Occipital lobe (tissue), 2 donors: ENCODE measurements around the gene VWA3B. TPM values are rescaled to one million over a fixed set of nuclear protein-coding genes. Genes with fewer than 3 reads are reported as not detected.
"Not testable (repeated sequence)": the region's sequence is repeated elsewhere in the genome, so short reads cannot be mapped to it uniquely, and the experiment has no call there.

Source experiments
- DNase-seq: peaks from one replicate; lab custom pipeline; 2025; lab: John Stamatoyannopoulos, UW
- total RNA-seq: library from RNA; depleted of rRNA; stranded (reverse); fragments of >200 nt; gene quantifications from one replicate; pipeline ENCODE4 v1.2.3, GENCODE V29; 2014

The VWA3B gene
- total RNA-seq, 1 donor from 2014 or later, result 0.31 TPM

DNA sequence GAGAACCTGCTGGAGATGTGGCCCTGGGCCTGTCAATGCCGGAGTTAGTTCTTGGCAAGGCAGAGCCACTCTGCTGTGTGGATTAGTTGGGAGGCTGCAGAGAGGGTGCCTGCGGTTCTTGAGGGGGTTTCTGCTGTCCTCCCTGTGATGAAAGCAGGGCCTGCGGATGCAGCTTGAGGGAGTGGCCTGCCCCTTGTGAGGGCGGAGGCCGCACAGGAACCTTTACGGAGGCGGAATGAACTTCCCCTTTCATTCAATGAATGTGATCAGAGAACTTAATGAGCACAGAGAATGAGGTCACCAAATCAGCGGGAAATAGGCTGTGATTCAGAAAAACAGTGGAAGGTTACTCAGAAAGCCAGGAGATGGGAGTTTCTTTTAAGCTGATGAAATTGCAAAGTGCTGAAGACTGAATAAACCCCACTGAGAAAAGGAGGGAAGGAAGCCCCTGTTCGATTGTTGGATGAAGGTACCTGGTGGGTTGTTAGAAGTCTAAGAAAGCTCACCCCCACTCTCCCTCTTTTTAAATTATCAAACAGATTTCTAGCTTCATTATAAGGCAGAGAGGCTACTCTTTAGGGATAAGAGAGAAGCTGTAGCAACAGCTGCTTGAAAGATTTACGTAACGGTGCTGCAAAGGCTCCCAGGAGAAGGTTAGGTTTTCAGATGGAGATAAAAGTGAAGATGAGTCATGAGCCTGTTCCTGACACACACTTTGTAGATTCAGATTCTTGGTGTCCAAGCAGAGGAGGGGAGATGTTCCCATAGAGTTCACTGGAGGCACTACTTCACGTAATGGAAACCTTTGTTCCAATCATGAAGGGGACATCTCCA is 47.4 kb downstream of the VWA3B start:
- DNase-seq, result no peak

DNA sequence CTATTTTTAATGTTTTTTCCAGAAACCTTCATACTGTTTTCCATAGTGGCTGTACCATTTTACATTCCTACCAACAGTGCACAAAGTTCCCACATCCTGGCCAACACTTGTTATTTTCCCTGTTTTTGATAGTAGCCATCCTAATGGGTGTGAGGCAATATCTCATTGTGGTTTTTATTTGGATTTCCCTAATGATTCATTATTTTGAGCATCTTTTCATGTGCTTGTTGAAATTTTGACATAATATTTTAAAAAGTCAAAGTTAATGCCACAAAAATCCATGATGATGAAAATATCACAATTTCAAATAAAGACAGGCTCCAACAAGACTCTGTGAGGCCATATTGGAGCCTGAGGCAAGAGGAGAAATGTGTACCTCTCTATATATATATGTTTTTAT is 50.2 kb downstream of the VWA3B start:
- no peak for DNase-seq

DNA sequence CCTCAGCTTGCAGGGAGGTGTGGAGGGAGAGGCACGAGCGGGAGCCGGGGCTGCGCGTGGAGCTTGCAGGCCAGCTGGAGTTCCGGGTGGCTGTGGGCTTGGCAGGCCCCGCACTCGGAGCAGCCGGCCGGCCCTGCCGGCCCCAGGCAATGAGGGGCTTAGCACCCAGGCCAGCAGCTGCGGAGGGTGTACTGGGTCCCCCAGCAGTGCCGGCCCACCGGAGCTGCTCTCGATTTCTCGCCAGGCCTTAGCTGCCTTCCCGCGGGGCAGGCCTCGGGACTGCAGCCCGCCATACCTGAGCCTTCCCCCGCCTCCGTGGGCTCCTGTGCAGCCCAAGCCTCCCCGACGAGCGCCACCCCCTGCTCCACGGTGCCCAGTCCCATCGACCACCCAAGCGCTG is 52.0 kb downstream of the VWA3B start:
- not testable (repeated sequence) for DNase-seq

DNA sequence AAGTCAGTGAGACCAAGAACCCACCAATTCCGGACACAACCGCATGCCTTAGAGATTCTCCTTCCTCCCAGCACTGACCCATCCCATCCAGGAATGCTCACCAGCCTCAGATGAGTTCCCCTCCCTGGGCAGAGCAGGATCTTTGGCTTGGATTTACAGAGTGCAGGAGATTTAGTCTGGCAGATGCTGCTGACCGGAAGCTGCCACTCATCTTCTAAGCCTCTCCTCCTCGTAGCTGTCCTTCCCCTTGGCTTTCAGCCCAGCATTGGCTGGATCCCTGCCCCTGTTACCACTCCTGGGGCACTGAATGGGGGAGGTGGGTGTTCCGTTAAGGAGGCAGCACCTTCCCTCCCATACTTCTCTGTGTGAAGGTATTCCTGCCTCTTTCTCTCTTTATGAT is 53.2 kb downstream of the VWA3B start:
- DNase-seq, result no peak

DNA sequence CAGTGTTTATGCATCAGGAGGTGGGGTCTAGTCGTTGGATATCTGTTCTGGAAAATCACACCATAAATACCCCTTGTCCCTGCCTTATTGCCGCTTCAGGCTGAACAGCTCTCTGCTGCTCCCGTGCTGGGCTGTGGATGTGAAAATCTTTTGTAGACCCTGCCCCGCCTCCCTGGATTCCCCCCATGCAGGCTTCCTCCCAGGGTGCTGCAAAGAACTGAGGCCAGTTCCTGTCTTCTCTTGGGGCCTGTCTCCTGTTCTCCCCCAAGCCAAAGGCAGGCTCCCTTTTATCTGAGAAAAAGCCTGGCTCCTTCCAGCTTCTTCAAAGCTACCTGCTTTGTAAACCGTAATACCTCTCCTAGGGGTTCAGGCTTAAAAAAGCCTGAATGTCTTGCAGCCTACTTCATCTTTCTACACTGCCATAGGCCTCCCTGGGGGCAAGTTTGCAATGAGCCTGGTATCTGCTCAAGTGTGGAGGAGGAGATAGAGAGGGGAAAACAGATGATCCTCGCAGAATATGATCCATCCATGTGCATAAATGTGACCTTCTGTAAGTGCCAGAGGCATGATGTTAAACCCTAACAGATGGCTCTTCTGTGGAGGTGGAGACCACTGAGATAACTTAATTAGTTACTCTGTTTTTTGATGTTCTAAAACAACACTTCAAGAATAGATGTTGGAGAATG is 55.3 kb downstream of the VWA3B start:
- no peak for DNase-seq

DNA sequence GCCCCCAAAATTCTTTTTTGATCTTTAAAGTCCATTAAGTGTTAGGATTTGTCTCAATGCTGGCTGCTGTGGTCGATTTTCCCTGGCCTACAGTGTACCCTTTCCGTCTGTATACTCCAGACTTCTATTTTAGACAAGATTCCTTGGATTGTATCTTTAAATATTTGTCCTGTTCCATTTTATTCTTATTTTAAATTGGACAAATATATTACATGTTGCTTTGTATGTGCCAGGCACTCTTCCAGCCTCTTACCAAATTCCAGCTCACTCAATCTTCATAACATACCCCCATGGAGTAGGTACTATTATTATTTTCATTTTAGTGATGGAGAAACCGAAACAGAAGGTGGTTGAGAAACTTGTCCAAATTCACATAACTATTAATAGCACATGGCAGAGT is 58.1 kb downstream of the VWA3B start:
- DNase-seq, result no peak

DNA sequence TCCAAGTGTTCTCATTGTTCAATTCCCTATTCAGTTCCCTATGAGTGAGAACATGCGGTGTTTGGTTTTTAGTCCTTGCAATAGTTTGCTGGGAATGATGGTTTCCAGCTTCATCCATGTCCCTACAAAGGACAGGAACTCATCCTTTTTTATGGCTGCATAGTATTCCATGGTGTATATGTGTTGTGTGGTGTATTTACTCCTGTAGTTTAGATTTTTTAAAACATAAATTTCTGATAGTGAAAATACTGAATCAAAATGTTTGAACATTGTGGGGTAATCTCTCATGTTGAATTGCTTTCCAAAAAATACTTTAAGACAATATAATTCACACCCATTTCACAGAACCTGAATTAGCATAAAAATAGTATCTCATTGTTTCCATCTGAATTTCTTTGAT is 60.9 kb downstream of the VWA3B start:
- not testable (repeated sequence) for DNase-seq

DNA sequence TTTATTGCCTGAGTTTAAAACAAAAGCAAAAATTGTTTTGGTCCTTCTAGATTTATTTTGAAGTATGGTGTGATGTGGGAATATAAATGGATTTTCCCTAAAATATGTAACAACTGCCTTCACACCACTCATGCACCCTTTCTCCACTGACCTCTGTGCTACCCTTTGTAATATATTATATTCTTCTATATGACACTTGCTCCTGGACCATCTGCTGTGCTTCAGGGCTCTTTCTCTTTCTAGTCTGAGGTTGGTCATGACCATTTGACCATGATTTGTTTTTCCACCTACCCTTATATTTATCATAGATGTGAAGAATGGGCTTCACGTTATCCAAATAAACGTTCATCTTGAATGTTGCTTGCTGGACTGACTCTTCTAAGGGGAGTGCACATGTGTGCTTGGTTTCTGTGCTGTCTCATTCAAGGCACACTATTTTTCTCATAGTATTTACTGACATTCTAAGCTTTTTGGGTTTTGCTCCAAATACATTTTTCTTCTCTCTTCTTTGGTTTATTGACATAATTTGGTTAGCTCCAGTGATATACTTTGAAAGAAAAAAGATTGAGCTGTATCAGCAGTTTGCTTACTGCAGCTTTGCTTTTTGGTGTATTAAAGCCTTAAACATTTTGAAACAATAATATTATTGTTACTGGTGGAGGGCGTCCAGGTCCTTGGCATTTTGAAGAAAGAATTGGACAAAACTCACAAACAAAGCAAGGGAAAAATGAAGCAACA is 61.8 kb downstream of the VWA3B start:
- no peak for DNase-seq

DNA sequence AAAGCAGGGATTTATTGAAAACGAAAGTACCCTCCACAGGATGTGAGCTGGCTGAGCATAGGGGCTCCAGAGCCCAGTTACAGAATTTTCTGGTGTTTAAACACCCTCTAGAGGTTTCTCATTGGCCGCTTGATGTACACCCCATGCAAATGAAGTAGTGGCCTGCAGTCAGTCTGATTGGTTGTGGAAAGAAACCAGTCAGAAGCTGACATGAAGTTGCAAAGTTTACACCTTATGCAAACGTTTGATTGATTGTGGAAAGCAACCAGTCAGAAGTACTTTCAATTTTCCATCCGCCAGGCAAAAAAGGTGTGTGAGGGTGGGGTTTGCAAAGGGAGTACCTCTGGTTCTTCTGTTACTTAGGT is 62.3 kb downstream of the VWA3B start:
- peak; percentile 8 for DNase-seq

DNA sequence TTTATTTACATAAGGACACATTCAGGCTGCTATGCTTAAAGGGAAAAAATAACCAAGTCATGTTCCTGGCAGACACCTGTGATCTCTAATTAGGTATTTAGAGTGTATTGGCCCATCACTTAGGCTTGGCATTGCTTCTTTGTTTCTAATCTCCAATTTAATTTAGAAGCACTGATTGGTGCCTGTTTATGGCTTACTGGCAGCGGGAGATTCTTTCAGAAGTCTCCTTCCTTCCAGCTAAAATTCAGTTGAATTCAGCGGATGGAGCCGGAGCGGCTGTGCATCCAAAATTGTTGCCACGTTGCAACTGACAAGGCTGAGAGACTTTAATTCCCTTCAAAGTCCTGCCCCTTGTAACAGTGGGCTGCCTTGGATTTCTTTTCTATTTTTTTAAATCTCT is 66.5 kb downstream of the VWA3B start:
- no peak for DNase-seq

DNA sequence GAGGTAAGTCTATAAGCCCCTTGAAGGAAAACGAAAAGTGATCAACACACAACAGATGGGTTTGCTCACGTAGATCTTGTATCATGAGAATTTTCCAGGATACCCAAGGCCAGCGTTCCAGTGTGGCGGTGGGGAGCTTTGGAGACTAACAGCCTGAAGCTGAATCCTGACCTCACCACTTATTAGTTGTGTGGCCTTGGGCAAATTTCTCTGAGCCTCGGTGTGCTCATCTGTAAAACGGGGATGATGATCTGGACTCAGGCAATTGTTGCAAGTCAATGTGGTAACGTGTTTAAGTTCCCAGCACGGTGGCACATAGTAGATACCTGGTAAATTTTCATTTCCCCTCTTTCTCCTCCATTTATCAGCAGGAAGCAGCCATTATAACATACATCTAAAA is 68.3 kb downstream of the VWA3B start:
- no peak for DNase-seq

DNA sequence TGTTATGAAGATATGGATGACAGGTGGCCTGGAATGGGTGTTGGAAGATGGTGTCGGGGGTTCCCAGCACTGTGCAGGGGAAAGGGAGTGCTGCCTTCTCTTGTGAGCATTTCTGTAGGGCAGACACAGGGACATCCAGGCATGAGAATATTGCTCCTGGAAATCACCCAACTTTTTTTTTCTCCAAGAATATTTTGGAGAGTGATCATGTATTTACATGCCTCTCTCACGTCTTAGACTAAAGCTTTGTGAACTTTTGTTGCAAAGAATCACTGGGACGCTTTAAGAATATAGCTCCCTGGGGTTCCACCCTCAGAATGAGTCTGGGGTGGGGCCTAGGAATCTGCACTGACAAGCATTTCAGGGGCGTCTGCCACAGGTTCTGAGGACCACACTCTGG is 68.7 kb downstream of the VWA3B start:
- no peak for DNase-seq

DNA sequence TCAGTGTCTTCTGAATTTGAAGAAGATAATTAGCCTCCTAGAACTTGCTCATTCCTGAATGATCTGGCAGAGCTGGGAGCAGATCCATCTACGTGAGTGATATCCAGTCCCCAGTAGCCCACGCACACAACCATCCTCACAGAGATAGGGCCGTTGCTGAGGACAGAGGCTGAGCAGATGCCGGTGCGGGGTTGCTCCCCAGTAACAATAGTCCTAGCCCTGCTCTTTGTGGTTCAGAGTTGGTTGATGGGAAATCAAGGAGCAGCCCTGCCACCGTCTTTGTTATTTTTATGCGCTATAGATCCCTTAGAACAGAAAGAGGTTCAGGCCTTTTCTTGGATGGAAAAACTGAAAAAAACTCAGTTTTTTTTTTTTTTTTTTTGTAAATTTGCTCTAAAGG is 69.3 kb downstream of the VWA3B start:
- DNase-seq, result no peak

DNA sequence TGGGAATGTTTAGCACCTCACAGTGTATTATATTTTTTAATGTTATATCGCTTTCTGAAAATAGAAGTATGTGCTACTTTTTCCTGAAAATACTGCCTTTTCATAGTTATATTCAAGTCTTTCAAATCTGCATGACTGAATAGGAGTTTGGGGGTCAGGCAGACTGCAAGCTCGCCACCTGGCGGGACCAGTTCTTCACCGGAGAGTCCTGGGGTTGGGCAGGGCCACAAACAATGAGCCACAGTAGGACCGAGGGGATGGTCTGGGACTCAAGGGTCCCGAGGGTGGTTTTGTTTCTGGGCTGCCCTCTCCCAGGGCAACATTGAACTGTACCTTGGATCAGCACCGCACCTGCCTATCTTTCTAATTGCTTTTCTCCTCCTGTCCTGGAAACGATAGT is 70.6 kb downstream of the VWA3B start:
- no peak for DNase-seq

DNA sequence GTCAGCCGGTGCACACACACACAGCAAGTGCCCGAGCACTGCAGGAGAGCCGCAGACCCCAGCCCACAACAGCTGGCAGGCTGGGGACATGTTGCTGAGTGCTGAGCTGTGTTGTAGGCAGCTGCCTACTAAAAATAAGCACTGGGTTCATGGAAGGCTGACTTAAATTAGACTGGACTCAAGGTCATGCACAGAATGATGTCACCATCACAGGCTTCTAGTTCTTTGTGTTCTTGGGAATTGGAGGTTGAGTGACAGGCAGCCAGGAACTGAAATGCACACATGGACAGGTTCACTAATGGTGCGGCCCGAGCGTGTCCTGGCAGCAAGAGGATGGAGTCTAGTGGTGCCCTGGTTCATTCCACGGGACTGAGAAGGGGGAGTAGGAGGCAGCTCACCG is 71.3 kb downstream of the VWA3B start:
- DNase-seq, result no peak

DNA sequence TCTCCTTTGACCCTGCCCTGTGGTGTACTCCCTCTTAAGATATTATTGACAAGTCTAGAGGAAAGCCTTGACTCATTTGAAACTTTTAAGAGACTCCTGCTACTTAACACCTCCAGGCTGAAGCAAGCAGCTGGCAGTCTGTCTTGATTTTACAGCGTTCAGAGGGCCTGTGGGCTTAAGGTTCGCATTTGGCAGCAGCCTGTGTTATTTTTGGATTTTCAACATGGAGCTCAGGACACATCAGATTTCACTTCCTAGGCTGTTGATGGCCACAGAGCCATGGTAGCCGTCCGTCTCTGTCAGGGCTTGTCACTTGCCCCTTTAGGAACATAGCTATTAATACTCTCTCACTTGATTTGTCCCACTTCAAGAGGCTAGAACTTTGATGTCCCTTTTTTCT is 73.6 kb downstream of the VWA3B start:
- no peak for DNase-seq

DNA sequence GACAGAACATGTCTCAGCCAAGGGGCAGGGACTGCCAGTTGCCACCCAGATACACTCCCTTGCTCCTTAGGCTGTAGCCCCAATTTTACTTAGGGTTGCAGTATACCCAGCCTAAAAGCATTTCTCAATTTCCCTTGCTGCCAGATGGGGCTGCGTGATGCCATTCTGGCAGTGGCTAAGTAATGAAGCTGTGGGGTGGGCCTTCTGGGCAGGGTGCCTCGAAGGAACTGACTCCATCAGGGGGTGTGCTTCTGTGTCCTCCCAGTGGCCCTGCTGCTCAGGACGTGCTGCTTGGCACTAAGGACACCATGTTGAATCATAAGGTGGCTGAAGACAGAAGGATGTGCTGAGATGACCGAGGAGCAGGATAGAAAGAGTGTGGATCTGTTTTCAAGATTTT is 74.2 kb downstream of the VWA3B start:
- no peak for DNase-seq

DNA sequence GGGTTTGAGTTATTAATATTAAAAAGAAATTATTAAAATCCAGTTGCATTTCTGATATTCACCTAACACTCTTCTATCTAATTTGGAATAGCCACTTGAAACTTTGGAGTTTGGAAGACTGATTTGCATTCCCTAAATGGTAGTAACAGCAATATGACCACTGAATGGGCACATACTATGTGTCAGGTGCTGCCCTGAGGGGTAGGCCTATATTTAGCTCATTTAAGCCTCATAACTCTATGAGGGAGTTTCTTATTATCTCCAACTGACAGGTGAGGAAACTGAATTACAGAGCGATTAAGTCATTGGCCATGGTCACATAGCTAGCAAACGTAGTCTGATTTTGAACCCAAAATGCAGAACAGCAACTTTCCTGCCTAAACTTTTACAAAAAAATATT is 77.3 kb downstream of the VWA3B start:
- DNase-seq, result no peak

DNA sequence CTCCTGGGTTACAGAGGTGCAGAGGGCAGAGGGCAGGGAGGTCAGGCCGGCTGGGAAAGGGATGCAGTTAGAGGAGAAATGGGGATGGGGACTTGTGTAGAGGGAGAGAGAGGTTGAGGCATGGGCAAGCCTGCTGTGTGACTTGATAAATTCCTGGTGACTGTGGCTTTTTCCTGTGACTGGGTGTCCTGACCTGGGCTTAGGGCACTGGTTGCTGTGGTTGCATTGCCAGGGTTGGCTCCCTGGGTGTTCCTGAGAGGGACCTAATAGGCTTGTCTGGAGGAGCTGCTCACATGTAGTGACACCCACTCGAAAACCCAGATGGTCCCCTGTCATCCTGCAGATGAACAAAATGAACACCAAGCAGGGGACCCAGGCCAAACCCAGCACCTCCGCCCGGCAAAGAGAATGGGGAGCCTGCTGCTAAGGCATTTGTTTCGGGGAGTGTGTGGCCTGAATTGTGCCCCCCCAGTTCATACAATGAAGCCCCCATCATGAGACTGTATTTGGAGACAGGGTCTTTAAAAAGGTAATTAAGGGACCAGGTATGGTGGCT is 78.6 kb downstream of the VWA3B start:
- DNase-seq, result no peak

DNA sequence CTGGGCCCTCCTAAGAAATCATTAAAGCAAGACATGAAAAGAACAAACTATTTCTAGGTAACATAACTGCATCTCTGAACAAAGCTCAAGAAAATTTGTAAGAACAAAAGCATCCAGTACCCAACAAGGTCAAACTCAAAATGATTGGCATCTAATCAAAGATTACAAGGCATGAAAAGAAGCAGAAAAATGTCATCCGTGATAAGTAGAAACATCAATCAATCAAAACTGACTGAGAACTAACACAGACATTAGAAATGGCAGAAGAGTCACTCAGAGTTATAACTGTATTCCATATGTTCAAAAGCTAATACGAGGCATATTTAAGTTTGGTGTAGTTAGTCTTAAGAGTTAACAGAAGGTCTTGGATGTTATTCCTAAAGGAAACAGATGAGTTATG is 80.9 kb downstream of the VWA3B start:
- DNase-seq, result no peak

DNA sequence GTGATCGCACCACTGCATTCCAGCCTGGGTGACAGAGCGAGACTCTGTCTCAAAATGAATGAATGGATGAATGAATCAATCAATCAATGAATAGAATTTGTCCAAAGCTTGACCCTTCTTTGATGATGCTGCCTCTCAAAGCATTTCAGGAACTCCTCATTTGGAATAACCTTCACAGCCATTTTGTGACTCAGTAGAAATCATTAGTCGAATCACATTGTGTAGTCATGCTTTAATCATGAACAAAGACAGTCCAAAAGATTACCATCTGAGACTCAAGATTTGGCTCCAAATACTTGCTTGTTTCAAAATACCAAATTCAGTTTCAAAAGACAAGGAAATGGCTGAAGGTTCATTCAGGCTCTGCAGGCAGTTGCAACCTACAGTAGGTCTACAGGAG is 83.1 kb downstream of the VWA3B start:
- DNase-seq, result no peak

DNA sequence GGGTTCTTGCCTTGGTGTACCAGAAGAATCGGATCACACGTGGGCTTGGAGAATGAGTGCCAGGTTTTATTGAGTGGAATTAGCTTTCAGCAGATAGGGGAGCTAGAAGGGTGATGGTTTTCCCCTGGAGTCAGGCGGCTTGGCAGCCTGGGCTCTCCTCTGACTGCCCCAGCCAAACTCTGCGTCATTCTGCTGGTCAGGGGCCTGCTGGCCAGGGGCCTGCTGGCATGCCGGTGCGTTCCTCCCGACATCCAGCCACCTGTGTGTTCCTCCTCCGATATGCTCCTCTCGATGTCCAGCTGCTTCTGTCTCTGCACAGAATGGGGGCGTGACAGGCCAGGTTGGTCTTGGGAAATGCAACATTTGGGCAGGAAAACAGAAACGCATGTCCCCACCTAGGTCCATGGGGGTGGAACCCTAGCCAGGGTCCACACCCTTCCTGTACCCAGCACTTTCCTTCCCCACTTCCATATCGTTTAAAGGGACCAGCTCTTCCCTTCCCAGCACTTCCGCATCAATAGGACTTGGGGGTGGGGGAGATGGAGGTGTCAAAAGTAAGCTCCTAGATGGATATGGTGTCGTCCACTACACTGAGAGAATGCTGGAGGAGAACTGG is 85.3 kb downstream of the VWA3B start:
- no peak for DNase-seq
